Measurements from ENCODE around the gene APOBEC3B.

DNA sequence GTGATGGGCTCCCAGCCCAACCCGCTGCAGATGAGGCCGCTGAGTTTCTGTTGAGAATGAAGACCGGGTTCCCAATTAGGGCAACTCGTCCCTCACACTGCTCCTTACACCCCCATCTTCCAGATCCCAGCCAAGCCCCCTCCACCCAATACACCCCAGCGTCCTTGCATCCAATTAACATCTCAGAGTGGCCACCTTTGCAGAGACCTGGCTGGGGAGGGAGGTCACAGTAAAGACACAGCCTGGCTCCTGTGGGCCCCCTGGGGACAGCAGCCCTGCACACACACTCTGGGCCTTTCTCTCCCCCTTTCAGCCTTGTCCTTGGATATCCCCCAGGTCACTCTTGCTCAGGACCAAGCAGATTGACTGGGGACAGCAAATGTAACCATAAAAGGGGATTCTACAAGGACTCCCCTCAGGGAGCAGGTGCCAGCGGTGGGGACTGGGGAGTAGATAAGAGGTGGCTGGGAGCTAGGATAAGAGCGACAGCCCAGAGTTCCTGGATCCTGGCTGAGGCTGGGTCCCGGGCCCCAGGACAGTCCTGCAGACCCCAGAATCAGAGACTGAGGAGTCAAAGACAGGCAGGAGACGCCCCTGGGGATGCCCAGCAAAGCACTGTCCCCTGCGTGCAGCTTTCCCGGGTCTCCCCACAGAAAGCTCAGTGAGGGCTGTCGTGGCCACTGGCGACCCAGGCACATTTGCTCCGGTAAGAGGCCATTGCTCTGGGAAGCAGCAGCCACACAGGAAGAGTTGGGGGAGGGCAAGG is 16.4 kb upstream of the APOBEC3B start:
- no peak for TF ChIP-seq EZH2 (IDR thresholded peaks at IDR 0.05; ENCODE audit: low read length)
- TF ChIP-seq, protein P1, sequence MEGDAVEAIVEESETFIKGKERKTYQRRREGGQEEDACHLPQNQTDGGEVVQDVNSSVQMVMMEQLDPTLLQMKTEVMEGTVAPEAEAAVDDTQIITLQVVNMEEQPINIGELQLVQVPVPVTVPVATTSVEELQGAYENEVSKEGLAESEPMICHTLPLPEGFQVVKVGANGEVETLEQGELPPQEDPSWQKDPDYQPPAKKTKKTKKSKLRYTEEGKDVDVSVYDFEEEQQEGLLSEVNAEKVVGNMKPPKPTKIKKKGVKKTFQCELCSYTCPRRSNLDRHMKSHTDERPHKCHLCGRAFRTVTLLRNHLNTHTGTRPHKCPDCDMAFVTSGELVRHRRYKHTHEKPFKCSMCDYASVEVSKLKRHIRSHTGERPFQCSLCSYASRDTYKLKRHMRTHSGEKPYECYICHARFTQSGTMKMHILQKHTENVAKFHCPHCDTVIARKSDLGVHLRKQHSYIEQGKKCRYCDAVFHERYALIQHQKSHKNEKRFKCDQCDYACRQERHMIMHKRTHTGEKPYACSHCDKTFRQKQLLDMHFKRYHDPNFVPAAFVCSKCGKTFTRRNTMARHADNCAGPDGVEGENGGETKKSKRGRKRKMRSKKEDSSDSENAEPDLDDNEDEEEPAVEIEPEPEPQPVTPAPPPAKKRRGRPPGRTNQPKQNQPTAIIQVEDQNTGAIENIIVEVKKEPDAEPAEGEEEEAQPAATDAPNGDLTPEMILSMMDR (optimal IDR thresholded peaks at IDR 0.05 in 1 of 3, IDR thresholded peaks at IDR 0.05 in 1 of 3, conservative IDR thresholded peaks at IDR 0.05 in 1 of 3; ENCODE audit: extremely low read depth in 1 of 3, insufficient read depth in 2 of 3, low read length in 3 of 3): no peak

Data from keratinocyte (primary cell).